Neural progenitor cell (in vitro differentiated cells): ENCODE measurements around the gene LHCGR.

Experiments
- CTCF ChIP-seq: fragments of 200-600 bp; sonication (generic); IDR thresholded peaks from 2 replicates; pipeline ENCODE4 v1.5.1; 2017; ENCODE audit warnings: antibody characterized with exemption, mild to moderate bottlenecking
- EZH2 ChIP-seq: fragments of 200-600 bp; sonication (generic); IDR thresholded peaks from 2 replicates; pipeline ENCODE4 v1.6.1; 2017; ENCODE audit warnings: antibody characterized with exemption, mild to moderate bottlenecking, moderate library complexity
- EZH2phosphoT487 ChIP-seq: fragments of 200-600 bp; sonication (generic); IDR thresholded peaks from 2 replicates; pipeline ENCODE4 v1.6.1; 2017; ENCODE audit warnings: antibody characterized with exemption

- TF ChIP-seq EZH2phosphoT487 (no peak), CTCF (no peak), EZH2 (no peak)
Observed at GRCh38 chr2:48770181-48770580, 14.7 kb upstream of the LHCGR start.
